ENCODE data around the gene TM9SF1. TPM values are rescaled to one million over a fixed set of nuclear protein-coding genes. Genes with fewer than 3 reads are reported as not detected.

The TM9SF1 gene
- total and polyA plus RNA-seq, 2 of the 13 experiments (the other 11 are each of a cell fraction or from before 2014, with no cell fraction given): 83.2 to 110 TPM

DNA sequence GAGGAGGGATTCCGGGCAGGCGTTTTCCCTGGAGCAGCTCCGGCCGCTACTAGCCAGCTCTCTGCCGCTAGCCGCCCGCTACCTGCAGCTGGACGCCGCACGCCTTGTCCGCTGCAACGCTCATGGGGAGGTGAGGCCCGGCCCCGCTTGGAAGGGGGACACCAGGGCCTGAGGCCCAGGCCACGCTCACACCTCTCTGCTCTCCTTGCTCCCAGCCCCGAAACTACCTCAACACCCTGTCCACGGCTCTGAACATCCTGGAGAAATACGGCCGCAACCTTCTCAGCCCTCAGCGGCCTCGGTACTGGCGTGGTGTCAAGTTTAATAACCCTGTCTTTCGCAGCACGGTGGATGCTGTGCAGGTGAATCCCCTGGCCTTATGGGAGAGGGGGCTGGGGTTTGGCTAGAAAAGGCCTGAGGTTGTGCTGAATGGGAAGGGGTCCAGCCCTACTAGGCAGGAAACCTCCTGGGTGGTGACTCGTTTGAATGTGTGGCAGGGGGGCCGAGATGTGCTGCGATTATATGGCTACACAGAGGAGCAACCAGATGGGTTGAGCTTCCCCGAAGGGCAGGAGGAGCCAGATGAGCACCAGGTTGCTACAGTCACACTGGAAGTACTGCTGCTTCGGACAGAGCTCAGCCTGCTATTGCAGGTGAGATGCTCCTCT is 47.3 kb downstream of the TM9SF1 start (continued):
- TF ChIP-seq, protein P1, sequence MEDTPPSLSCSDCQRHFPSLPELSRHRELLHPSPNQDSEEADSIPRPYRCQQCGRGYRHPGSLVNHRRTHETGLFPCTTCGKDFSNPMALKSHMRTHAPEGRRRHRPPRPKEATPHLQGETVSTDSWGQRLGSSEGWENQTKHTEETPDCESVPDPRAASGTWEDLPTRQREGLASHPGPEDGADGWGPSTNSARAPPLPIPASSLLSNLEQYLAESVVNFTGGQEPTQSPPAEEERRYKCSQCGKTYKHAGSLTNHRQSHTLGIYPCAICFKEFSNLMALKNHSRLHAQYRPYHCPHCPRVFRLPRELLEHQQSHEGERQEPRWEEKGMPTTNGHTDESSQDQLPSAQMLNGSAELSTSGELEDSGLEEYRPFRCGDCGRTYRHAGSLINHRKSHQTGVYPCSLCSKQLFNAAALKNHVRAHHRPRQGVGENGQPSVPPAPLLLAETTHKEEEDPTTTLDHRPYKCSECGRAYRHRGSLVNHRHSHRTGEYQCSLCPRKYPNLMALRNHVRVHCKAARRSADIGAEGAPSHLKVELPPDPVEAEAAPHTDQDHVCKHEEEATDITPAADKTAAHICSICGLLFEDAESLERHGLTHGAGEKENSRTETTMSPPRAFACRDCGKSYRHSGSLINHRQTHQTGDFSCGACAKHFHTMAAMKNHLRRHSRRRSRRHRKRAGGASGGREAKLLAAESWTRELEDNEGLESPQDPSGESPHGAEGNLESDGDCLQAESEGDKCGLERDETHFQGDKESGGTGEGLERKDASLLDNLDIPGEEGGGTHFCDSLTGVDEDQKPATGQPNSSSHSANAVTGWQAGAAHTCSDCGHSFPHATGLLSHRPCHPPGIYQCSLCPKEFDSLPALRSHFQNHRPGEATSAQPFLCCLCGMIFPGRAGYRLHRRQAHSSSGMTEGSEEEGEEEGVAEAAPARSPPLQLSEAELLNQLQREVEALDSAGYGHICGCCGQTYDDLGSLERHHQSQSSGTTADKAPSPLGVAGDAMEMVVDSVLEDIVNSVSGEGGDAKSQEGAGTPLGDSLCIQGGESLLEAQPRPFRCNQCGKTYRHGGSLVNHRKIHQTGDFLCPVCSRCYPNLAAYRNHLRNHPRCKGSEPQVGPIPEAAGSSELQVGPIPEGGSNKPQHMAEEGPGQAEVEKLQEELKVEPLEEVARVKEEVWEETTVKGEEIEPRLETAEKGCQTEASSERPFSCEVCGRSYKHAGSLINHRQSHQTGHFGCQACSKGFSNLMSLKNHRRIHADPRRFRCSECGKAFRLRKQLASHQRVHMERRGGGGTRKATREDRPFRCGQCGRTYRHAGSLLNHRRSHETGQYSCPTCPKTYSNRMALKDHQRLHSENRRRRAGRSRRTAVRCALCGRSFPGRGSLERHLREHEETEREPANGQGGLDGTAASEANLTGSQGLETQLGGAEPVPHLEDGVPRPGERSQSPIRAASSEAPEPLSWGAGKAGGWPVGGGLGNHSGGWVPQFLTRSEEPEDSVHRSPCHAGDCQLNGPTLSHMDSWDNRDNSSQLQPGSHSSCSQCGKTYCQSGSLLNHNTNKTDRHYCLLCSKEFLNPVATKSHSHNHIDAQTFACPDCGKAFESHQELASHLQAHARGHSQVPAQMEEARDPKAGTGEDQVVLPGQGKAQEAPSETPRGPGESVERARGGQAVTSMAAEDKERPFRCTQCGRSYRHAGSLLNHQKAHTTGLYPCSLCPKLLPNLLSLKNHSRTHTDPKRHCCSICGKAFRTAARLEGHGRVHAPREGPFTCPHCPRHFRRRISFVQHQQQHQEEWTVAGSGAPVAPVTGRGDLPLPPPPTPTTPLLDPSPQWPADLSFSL (CRISPR knock-in tag; IDR thresholded peaks at IDR 0.05): no peak
- TF ChIP-seq, protein P2, sequence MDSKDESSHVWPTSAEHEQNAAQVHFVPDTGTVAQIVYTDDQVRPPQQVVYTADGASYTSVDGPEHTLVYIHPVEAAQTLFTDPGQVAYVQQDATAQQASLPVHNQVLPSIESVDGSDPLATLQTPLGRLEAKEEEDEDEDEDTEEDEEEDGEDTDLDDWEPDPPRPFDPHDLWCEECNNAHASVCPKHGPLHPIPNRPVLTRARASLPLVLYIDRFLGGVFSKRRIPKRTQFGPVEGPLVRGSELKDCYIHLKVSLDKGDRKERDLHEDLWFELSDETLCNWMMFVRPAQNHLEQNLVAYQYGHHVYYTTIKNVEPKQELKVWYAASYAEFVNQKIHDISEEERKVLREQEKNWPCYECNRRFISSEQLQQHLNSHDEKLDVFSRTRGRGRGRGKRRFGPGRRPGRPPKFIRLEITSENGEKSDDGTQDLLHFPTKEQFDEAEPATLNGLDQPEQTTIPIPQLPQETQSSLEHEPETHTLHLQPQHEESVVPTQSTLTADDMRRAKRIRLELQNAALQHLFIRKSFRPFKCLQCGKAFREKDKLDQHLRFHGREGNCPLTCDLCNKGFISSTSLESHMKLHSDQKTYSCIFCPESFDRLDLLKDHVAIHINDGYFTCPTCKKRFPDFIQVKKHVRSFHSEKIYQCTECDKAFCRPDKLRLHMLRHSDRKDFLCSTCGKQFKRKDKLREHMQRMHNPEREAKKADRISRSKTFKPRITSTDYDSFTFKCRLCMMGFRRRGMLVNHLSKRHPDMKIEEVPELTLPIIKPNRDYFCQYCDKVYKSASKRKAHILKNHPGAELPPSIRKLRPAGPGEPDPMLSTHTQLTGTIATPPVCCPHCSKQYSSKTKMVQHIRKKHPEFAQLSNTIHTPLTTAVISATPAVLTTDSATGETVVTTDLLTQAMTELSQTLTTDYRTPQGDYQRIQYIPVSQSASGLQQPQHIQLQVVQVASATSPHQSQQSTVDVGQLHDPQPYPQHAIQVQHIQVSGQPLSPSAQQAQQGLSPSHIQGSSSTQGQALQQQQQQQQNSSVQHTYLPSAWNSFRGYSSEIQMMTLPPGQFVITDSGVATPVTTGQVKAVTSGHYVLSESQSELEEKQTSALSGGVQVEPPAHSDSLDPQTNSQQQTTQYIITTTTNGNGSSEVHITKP (CRISPR knock-in tag; IDR thresholded peaks at IDR 0.05; ENCODE audit: low read depth): no peak
- TF ChIP-seq, protein P3, sequence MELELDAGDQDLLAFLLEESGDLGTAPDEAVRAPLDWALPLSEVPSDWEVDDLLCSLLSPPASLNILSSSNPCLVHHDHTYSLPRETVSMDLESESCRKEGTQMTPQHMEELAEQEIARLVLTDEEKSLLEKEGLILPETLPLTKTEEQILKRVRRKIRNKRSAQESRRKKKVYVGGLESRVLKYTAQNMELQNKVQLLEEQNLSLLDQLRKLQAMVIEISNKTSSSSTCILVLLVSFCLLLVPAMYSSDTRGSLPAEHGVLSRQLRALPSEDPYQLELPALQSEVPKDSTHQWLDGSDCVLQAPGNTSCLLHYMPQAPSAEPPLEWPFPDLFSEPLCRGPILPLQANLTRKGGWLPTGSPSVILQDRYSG (CRISPR knock-in tag; IDR thresholded peaks at IDR 0.05): no peak; the same call in 1 of the 2 replicates
- peak; percentile 33 for TF ChIP-seq IKZF4 (CRISPR knock-in tag; IDR thresholded peaks at IDR 0.05; ENCODE audit: borderline replicate concordance, low read depth, not compliant biosample characterization)
- TF ChIP-seq NKX3-1 (CRISPR knock-in tag; IDR thresholded peaks at IDR 0.05): 0 out of 2 replicates have a peak, but pooled peaks have one; percentile 47
- TF ChIP-seq ZNF788 (CRISPR knock-in tag; IDR thresholded peaks at IDR 0.05; ENCODE audit: borderline replicate concordance): 0 out of 2 replicates have a peak, but pooled peaks have one; percentile 49
- 0 out of 2 replicates have a peak, but pooled peaks have one; percentile 86 for TF ChIP-seq TBP (CRISPR knock-in tag; IDR thresholded peaks at IDR 0.05)
- 0 out of 2 replicates have a peak, but pooled peaks have one; percentile 31 for TF ChIP-seq ATAD3A (CRISPR knock-in tag; IDR thresholded peaks at IDR 0.05)
- no peak for TF ChIP-seq NPAS2 (CRISPR knock-in tag; IDR thresholded peaks at IDR 0.05; ENCODE audit: borderline replicate concordance)
- 0 out of 2 replicates have a peak, but pooled peaks have one; percentile 73 for TF ChIP-seq ZNF160 (CRISPR knock-in tag; IDR thresholded peaks at IDR 0.05)
- TF ChIP-seq FOXM1 (CRISPR knock-in tag; IDR thresholded peaks at IDR 0.05): no peak
- TF ChIP-seq, protein P4, sequence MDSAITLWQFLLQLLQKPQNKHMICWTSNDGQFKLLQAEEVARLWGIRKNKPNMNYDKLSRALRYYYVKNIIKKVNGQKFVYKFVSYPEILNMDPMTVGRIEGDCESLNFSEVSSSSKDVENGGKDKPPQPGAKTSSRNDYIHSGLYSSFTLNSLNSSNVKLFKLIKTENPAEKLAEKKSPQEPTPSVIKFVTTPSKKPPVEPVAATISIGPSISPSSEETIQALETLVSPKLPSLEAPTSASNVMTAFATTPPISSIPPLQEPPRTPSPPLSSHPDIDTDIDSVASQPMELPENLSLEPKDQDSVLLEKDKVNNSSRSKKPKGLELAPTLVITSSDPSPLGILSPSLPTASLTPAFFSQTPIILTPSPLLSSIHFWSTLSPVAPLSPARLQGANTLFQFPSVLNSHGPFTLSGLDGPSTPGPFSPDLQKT (CRISPR knock-in tag; IDR thresholded peaks at IDR 0.05; ENCODE audit: borderline replicate concordance): no peak
- no peak for TF ChIP-seq ZNF207 (IDR thresholded peaks at IDR 0.05; ENCODE audit: borderline replicate concordance)
- peak; percentile 49; the same call in 1 of the 2 replicates for TF ChIP-seq ZNF12 (CRISPR knock-in tag; IDR thresholded peaks at IDR 0.05)
- TF ChIP-seq CBX5 (CRISPR knock-in tag; IDR thresholded peaks at IDR 0.05; ENCODE audit: borderline replicate concordance): peak; percentile 21; the same call in 1 of the 2 replicates
- no peak for TF ChIP-seq ZNF777 (CRISPR knock-in tag; IDR thresholded peaks at IDR 0.05)
